SH-SY5Y (cell line): ENCODE data around the gene LSAMP.

Source experiments
- GATA2 ChIP-seq: IDR thresholded peaks from 2 replicates; pipeline ENCODE4 v1.6.1; 2011; ENCODE audit warnings: mild to moderate bottlenecking, low read depth, low read length
- GATA3 ChIP-seq: IDR thresholded peaks from 2 replicates; pipeline ENCODE4 v1.6.1; 2011; ENCODE audit warnings: low read depth, mild to moderate bottlenecking, low read length, moderate library complexity

DNA sequence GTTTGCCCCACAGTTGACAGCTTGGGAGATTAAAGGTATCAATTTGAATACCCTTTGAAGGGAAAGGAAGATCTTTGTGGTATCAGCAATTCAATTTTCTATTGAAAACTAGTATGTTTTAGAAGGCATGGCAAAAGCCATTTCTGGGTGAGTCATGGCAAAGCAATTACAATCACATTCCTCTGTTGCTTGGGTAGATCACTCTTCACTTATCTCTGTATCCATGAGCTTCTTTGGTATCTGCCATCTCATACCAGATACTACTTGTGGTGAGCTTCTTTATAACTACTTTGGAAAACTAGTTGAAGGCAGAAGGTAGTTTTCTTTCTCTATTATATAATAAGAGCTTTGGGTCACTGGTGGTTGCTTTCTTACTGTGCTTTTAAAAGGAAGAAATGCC, 28.3 kb upstream of the LSAMP start:
- no peak for TF ChIP-seq GATA3
- no peak for TF ChIP-seq GATA2
